GM10847 (cell line): ENCODE results near the gene PITPNM2.

ENCODE experiments used
- POLR2A ChIP-seq: IDR thresholded peaks from 2 replicates; pipeline ENCODE4 v1.6.1; 2011; ENCODE audit not compliant: insufficient read length; ENCODE audit errors: extremely low read depth

PITPNM2 gene

GRCh38 chr12:123150744-123151456, at the start of gene PITPNM2:
TSS of gene PITPNM2 (minus strand) at chr12:123151090. CDS start at chr12:123034590, 116,500 bp downstream.
- no peak for TF ChIP-seq POLR2A

- TF ChIP-seq POLR2A = no peak
These were observed 49.5 kb upstream of the PITPNM2 start for GRCh38 chr12:123200414-123200813.

GRCh38 chr12:123199936-123200335, 49.0 kb upstream of the PITPNM2 start:
- TF ChIP-seq POLR2A = no peak

GRCh38 chr12:123187637-123188036, 36.7 kb upstream of the PITPNM2 start:
- TF ChIP-seq POLR2A = no peak

GRCh38 chr12:123180171-123180570, 29.3 kb upstream of the PITPNM2 start:
- no peak for TF ChIP-seq POLR2A

- TF ChIP-seq POLR2A = no peak
These were observed 21.1 kb upstream of the PITPNM2 start for GRCh38 chr12:123171967-123172366.

GRCh38 chr12:123167329-123167728, 16.4 kb upstream of the PITPNM2 start:
- no peak for TF ChIP-seq POLR2A

GRCh38 chr12:123165537-123165936, 14.6 kb upstream of the PITPNM2 start:
- TF ChIP-seq POLR2A = no peak

- no peak for TF ChIP-seq POLR2A
These were observed 13.9 kb upstream of the PITPNM2 start for GRCh38 chr12:123164710-123165261.

- TF ChIP-seq POLR2A = no peak
These were observed 13.3 kb upstream of the PITPNM2 start for GRCh38 chr12:123164222-123164621.

GRCh38 chr12:123163227-123163626, 12.3 kb upstream of the PITPNM2 start:
- TF ChIP-seq POLR2A = no peak

- no peak for TF ChIP-seq POLR2A
These were observed 10.1 kb upstream of the PITPNM2 start for GRCh38 chr12:123160801-123161487.

- no peak for TF ChIP-seq POLR2A
These were observed 3.0 kb upstream of the PITPNM2 start for GRCh38 chr12:123153906-123154305.

GRCh38 chr12:123152833-123153232, 1.9 kb upstream of the PITPNM2 start:
- TF ChIP-seq POLR2A = no peak

- TF ChIP-seq POLR2A = no peak
These were observed 866 bp upstream of the PITPNM2 start for GRCh38 chr12:123151457-123152454.

GRCh38 chr12:123150275-123150743, 581 bp downstream of the PITPNM2 start:
- no peak for TF ChIP-seq POLR2A
